H9 (cell line): ENCODE results near the gene F2. TPM values are rescaled to one million over a fixed set of nuclear protein-coding genes. Genes with fewer than 3 reads are reported as not detected.

ENCODE experiments used
- DNase-seq: peaks from one replicate; pipeline ENCODE4 v3.0.0-alpha.2; 2017
- H2AFZ ChIP-seq: one replicate; pipeline ENCODE4 v1.6.1; 2013; ENCODE audit warnings: mild to moderate bottlenecking, low read length, control low read depth, moderate library complexity
- H2AK5ac ChIP-seq: 2 replicates; pipeline ENCODE4 v1.6.1; 2013; ENCODE audit warnings: low read length, control low read depth, mixed read lengths; ENCODE audit not compliant: insufficient read length
- H2BK120ac ChIP-seq: one replicate; pipeline ENCODE4 v1.6.1; 2013; ENCODE audit warnings: low read depth, mild to moderate bottlenecking, low read length, control low read depth, inconsistent platforms; ENCODE audit not compliant: poor library complexity, severe bottlenecking
- H2BK12ac ChIP-seq: 2 replicates; pipeline ENCODE4 v1.6.1; 2013; ENCODE audit warnings: low read length, control low read depth, mixed read lengths, low read depth; ENCODE audit not compliant: insufficient read length
- H2BK15ac ChIP-seq: 2 replicates; pipeline ENCODE4 v1.6.1; 2013; ENCODE audit warnings: low read depth, low read length, control low read depth
- H2BK20ac ChIP-seq: one replicate; pipeline ENCODE4 v1.6.1; 2013; ENCODE audit warnings: low read depth, mild to moderate bottlenecking, low read length, control low read depth, inconsistent platforms; ENCODE audit not compliant: poor library complexity, severe bottlenecking
- H2BK5ac ChIP-seq: 2 replicates; pipeline ENCODE4 v1.6.1; 2013; ENCODE audit warnings: low read length, control low read depth, mixed read lengths; ENCODE audit not compliant: insufficient read length
- H3K14ac ChIP-seq: 2 replicates; pipeline ENCODE4 v1.6.1; 2013; ENCODE audit warnings: low read length, control low read depth; ENCODE audit not compliant: insufficient read depth
- H3K18ac ChIP-seq: 2 replicates; pipeline ENCODE4 v1.6.1; 2013; ENCODE audit warnings: low read depth, mild to moderate bottlenecking, mixed read lengths, low read length, control low read depth; ENCODE audit not compliant: insufficient read length
- H3K23ac ChIP-seq: 2 replicates; pipeline ENCODE4 v1.6.1; 2013; ENCODE audit warnings: low read length, control low read depth, mixed read lengths, low read depth; ENCODE audit not compliant: insufficient read length
- H3K23me2 ChIP-seq: 2 replicates; pipeline ENCODE4 v1.6.1; 2013; ENCODE audit warnings: low read depth, mild to moderate bottlenecking, mixed read lengths, low read length, control low read depth; ENCODE audit not compliant: insufficient read length, poor library complexity, severe bottlenecking
- H3K27ac ChIP-seq: 2 replicates; pipeline ENCODE4 v1.5.1; 2013; ENCODE audit warnings: low read length, control low read depth, mixed read lengths, low read depth; ENCODE audit not compliant: insufficient read length
- H3K27me3 ChIP-seq: 2 replicates; pipeline ENCODE4 v1.6.1; 2013; ENCODE audit warnings: low read length, control low read depth, inconsistent platforms; ENCODE audit not compliant: insufficient read depth
- H3K4ac ChIP-seq: 2 replicates; pipeline ENCODE4 v1.6.1; 2013; ENCODE audit warnings: low read depth, mild to moderate bottlenecking, control low read depth, inconsistent platforms, low read length, moderate library complexity
- H3K4me1 ChIP-seq: 2 replicates; pipeline ENCODE4 v1.6.1; 2013; ENCODE audit warnings: low read length, control low read depth, inconsistent platforms; ENCODE audit not compliant: insufficient read depth
- H3K4me2 ChIP-seq: 2 replicates; pipeline ENCODE4 v1.6.1; 2013; ENCODE audit warnings: low read length, control low read depth, mixed read lengths; ENCODE audit not compliant: insufficient read length, insufficient read depth
- H3K56ac ChIP-seq: 2 replicates; pipeline ENCODE4 v1.6.1; 2013; ENCODE audit warnings: low read depth, mild to moderate bottlenecking, mixed read lengths, low read length, control low read depth; ENCODE audit not compliant: insufficient read length
- H3K79me1 ChIP-seq: 2 replicates; pipeline ENCODE4 v1.6.1; 2013; ENCODE audit warnings: low read depth, mild to moderate bottlenecking, moderate library complexity, low read length, control low read depth, inconsistent platforms; ENCODE audit not compliant: insufficient read depth, poor library complexity, severe bottlenecking
- H3K79me2 ChIP-seq: 2 replicates; pipeline ENCODE4 v1.6.1; 2013; ENCODE audit warnings: low read length, control low read depth, inconsistent platforms; ENCODE audit not compliant: insufficient read depth
- H3K9ac ChIP-seq: 2 replicates; pipeline ENCODE4 v1.6.1; 2013; ENCODE audit warnings: low read length, control low read depth, mixed read lengths; ENCODE audit not compliant: insufficient read length; ENCODE audit errors: extremely low read depth
- H3K9me3 ChIP-seq: one replicate; pipeline ENCODE4 v1.6.1; 2013; ENCODE audit warnings: low read depth, low read length, inconsistent platforms; ENCODE audit not compliant: control insufficient read depth
- H3T11ph ChIP-seq: one replicate; pipeline ENCODE4 v1.6.1; 2013; ENCODE audit warnings: mild to moderate bottlenecking, low read length, control low read depth, inconsistent platforms
- H4K20me1 ChIP-seq: one replicate; pipeline ENCODE4 v1.6.1; 2013; ENCODE audit not compliant: control insufficient read depth, insufficient read length, insufficient read depth
- H4K5ac ChIP-seq: 2 replicates; pipeline ENCODE4 v1.6.1; 2013; ENCODE audit warnings: low read depth, mild to moderate bottlenecking, mixed read lengths, low read length, control low read depth; ENCODE audit not compliant: insufficient read length
- H4K8ac ChIP-seq: replicated peaks from 2 replicates; pipeline ENCODE4 v1.6.1; 2013; ENCODE audit warnings: low read length, control low read depth, mixed read lengths, low read depth; ENCODE audit not compliant: insufficient read length
- H4K91ac ChIP-seq: 2 replicates; pipeline ENCODE4 v1.6.1; 2013; ENCODE audit warnings: low read depth, mild to moderate bottlenecking, moderate library complexity, mixed read lengths, low read length, control low read depth; ENCODE audit not compliant: insufficient read length
- H3K27ac Mint-ChIP-seq, 3 experiments: 2 replicates in 2 of 3; 3 replicates in 1 of 3; pipeline ENCODE4 v1.8.0; 2020 to 2021; ENCODE audit warnings: mixed read lengths in 3 of 3, mild to moderate bottlenecking in 1 of 3, moderate library complexity in 1 of 3
- H3K27me3 Mint-ChIP-seq: 2 replicates; pipeline ENCODE4 v1.8.0; 2021; ENCODE audit warnings: low read depth, mild to moderate bottlenecking, moderate library complexity, mixed read lengths
- H3K36me3 Mint-ChIP-seq, 3 experiments: 2 replicates in 2 of 3; 3 replicates in 1 of 3; pipeline ENCODE4 v1.8.0; 2020 to 2021; ENCODE audit warnings: low read depth in 3 of 3, mixed read lengths in 3 of 3; ENCODE audit not compliant: insufficient read depth in 1 of 3
- H3K4me1 Mint-ChIP-seq, 2 experiments: 2 replicates each; pipeline ENCODE4 v1.8.0; 2020; ENCODE audit warnings: mixed read lengths in 2 of 2
- H3K4me3 Mint-ChIP-seq, 2 experiments: 2 replicates in 1 of 2; 3 replicates in 1 of 2; pipeline ENCODE4 v1.8.0; 2020 to 2021; ENCODE audit warnings: mild to moderate bottlenecking in 2 of 2, mixed read lengths in 2 of 2, moderate library complexity in 1 of 2
- H3K9me3 Mint-ChIP-seq, 2 experiments: 2 replicates in 1 of 2; 3 replicates in 1 of 2; pipeline ENCODE4 v1.8.0; 2020; ENCODE audit warnings: mild to moderate bottlenecking in 2 of 2, mixed read lengths in 2 of 2, moderate library complexity in 1 of 2
- CTCF ChIP-seq: fragments of 200-600 bp; sonication (generic); conservative IDR thresholded peaks from 3 replicates; pipeline ENCODE4 v1.8.0; 2021; ENCODE audit warnings: antibody characterized with exemption, mild to moderate bottlenecking
- WGBS: extraction: QIAGEN DNeasy Blood & Tissue Kit; methylation state at CpG from one replicate; pipeline ENCODE4 v1.1.7; 2013; ENCODE audit warnings: missing lambda C conversion rate, low lambda C conversion rate, mixed read lengths; ENCODE audit not compliant: insufficient read length; ENCODE audit errors: extremely low coverage; 5-methylcytosine and 5-hydroxymethylcytosine counted together
- total RNA-seq: library from RNA; stranded (reverse); gene quantifications from 2 replicates; pipeline ENCODE4 v1.2.1, GENCODE V29; 2021

Gene F2
- total RNA-seq, 1 experiment from 2014 or later, result not detected

GRCh38 chr11:46705070-46705688, 13.8 kb upstream of the F2 start:
- no peak overlapping the region for H3T11ph ChIP-seq
- peaks cover 20 to 56% (median 42%) of the 10 kb centered on the region in 3 experiments; a peak in 6 of 7 replicates for H3K36me3 Mint-ChIP-seq
- H2BK12ac ChIP-seq, result no peak overlapping the region
- H4K5ac ChIP-seq, result no peak overlapping the region
- peaks cover 6% of the 10 kb centered on the region; the same call in 1 of the 2 replicates for H3K79me2 ChIP-seq
- H3K27ac ChIP-seq, result no peak overlapping the region
- H2BK120ac ChIP-seq, result no peak overlapping the region
- H3K14ac ChIP-seq, result no peak overlapping the region
- no peak overlapping the region for H3K56ac ChIP-seq
- DNase-seq, result no peak
- peaks cover 3% of the 10 kb centered on the region for H3K23me2 ChIP-seq
- no peak overlapping the region for H2AK5ac ChIP-seq
- no peak overlapping the region for H2AFZ ChIP-seq
- no peak overlapping the region for H4K91ac ChIP-seq
- H3K79me1 ChIP-seq, result no peaks in the 10 kb centered on the region
- no peak overlapping the region for H3K18ac ChIP-seq
- H3K9ac ChIP-seq, result no peak overlapping the region
- H4K8ac ChIP-seq, result no peak overlapping the region
- WGBS, result no CpG with 5 or more reads among the region's 31 CpGs
- H4K20me1 ChIP-seq, result no peaks in the 10 kb centered on the region
- H3K27ac Mint-ChIP-seq, result no peak overlapping the region; a peak in 1 of 7 replicates
- H2BK20ac ChIP-seq, result no peak overlapping the region
- no peaks in the 10 kb centered on the region for H3K9me3 ChIP-seq
- H2BK15ac ChIP-seq, result no peak overlapping the region
- H3K9me3 Mint-ChIP-seq, result no peaks in the 10 kb centered on the region
- no peak overlapping the region for H3K4me2 ChIP-seq
- no peak for TF ChIP-seq CTCF
- no peak overlapping the region for H3K4me3 Mint-ChIP-seq
- no peak overlapping the region for H3K4ac ChIP-seq
- H3K23ac ChIP-seq, result no peak overlapping the region
- no peak overlapping the region for H2BK5ac ChIP-seq
- H3K27me3 ChIP-seq, result no peaks in the 10 kb centered on the region
- H3K4me1 Mint-ChIP-seq, result peaks cover 4 to 9% of the 10 kb centered on the region in 2 experiments
- H3K27me3 Mint-ChIP-seq, result no peaks in the 10 kb centered on the region
- no peaks in the 10 kb centered on the region for H3K4me1 ChIP-seq
